Measurements from ENCODE around the gene RAD51AP2. TPM values are rescaled to one million over a fixed set of nuclear protein-coding genes. Genes with fewer than 3 reads are reported as not detected.
A peak's percentile ranks its signal among the peaks of the same experiment; 100 is the strongest.

Gene RAD51AP2
- total and polyA plus RNA-seq, 2 of the 13 experiments (the other 11 are each of a cell fraction or from before 2014, with no cell fraction given): 0.11 to 0.12 TPM

DNA sequence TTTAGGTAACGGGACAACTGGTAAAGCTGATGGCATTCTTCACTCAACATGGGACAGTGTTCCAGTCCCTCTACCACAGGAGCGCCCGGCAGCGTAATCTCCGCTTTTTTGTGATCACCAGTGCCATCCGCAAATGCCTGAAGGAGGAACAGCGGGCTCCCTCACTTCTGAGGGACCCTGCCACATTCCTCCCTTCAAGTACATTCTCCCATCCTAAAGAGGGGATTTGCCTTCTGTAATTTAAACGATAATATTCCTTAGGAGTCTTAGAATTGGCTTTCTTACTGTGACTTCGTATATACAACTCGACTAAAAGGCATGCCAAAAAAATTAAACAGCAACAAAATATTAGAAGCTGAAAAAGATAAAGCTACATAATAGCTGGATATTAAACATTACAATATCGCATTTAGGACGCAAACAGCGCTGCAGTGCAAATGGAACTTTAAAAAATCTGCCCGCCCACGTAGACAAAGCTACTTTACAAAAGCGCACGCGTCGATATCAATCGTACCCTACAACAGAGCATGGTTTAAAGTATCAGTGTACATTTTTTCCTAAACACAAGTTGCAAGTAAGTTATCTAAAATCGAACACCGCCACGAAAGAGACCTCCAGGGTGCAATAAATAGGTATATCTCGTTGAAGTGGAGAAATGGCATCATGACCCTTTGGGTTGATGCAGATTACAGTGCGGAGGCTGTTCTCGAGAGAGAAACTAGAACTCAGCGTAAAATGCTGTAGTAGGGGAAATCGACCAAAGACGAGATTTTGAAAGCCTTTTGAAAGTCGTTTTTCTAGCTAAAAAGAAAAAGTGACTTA is 20.0 kb upstream of the RAD51AP2 start (continued):
- TF ChIP-seq ZBTB4 (CRISPR knock-in tag; IDR thresholded peaks at IDR 0.05; ENCODE audit: borderline replicate concordance): no peak
- no peak for TF ChIP-seq PAWR (CRISPR knock-in tag; IDR thresholded peaks at IDR 0.05; ENCODE audit: borderline replicate concordance)
- 0 out of 2 replicates have a peak, but pooled peaks have one; percentile 7 for TF ChIP-seq ZMAT3 (CRISPR knock-in tag; conservative IDR thresholded peaks at IDR 0.05)
- TF ChIP-seq, protein P1, sequence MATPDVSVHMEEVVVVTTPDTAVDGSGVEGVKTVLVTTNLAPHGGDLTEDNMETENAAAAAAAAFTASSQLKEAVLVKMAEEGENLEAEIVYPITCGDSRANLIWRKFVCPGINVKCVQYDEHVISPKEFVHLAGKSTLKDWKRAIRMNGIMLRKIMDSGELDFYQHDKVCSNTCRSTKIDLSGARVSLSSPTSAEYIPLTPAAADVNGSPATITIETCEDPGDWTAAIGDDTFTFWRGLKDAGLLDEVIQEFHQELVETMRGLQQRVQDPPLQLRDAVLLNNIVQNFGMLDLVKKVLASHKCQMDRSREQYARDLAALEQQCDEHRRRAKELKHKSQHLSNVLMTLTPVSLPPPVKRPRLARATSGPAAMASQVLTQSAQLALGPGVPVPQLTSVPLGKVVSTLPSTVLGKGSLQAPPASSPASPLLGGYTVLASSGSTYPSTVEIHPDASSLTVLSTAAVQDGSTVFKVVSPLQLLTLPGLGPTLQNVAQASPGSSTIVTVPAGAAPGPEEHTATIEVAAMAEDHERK (CRISPR knock-in tag; IDR thresholded peaks at IDR 0.05; ENCODE audit: low read depth): no peak
- TF ChIP-seq ZBTB7A (CRISPR knock-in tag; IDR thresholded peaks at IDR 0.05): no peak
- no peak for TF ChIP-seq ZMYM2 (CRISPR knock-in tag; IDR thresholded peaks at IDR 0.05)
- no peak for TF ChIP-seq ZBTB26 (CRISPR knock-in tag; IDR thresholded peaks at IDR 0.05; ENCODE audit: borderline replicate concordance)
- TF ChIP-seq CSRNP1 (CRISPR knock-in tag; IDR thresholded peaks at IDR 0.05): no peak
- no peak; the same call in 1 of the 2 replicates for TF ChIP-seq RCOR2 (CRISPR knock-in tag; IDR thresholded peaks at IDR 0.05)
- TF ChIP-seq ZNF136 (CRISPR knock-in tag; IDR thresholded peaks at IDR 0.05; ENCODE audit: low read depth): no peak
- no peak for TF ChIP-seq SMAD9 (CRISPR knock-in tag; IDR thresholded peaks at IDR 0.05)
- TF ChIP-seq, protein P2, sequence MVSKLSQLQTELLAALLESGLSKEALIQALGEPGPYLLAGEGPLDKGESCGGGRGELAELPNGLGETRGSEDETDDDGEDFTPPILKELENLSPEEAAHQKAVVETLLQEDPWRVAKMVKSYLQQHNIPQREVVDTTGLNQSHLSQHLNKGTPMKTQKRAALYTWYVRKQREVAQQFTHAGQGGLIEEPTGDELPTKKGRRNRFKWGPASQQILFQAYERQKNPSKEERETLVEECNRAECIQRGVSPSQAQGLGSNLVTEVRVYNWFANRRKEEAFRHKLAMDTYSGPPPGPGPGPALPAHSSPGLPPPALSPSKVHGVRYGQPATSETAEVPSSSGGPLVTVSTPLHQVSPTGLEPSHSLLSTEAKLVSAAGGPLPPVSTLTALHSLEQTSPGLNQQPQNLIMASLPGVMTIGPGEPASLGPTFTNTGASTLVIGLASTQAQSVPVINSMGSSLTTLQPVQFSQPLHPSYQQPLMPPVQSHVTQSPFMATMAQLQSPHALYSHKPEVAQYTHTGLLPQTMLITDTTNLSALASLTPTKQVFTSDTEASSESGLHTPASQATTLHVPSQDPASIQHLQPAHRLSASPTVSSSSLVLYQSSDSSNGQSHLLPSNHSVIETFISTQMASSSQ (IDR thresholded peaks at IDR 0.05; ENCODE audit: low read depth): peak; percentile 14; the same call in 1 of the 2 replicates
- TF ChIP-seq, protein P2 (CRISPR knock-in tag; IDR thresholded peaks at IDR 0.05; ENCODE audit: borderline replicate concordance): no peak

Data from HepG2 (cell line).